ENCODE results near the gene KLK14.

Gene KLK14

GRCh38 chr19:51082611-51083010, at the start of gene KLK14:
KLK14 (minus strand) TSS chr19:51082887; CDS start chr19:51082614, 273 bp downstream.
- 0 out of 2 replicates have a peak, but pooled peaks have one; percentile 17 for TF ChIP-seq ZFHX2 (tag by site-specific recombination; conservative IDR thresholded peaks at IDR 0.05)
- TF ChIP-seq ZNF211 (tag by site-specific recombination; IDR thresholded peaks at IDR 0.05; ENCODE audit: low read depth), result no peak
- Histone ChIP-seq H3K27ac (ENCODE audit: extremely low read depth, low read depth, low read length) (no peak within 1 kb of the TSS), H3K36me3 (ENCODE audit: control insufficient read depth in 2 of 2, insufficient read depth in 1 of 2, low read length in 2 of 2) (no peaks in the 10 kb centered on the region), H3K4me3 (ENCODE audit: low read depth, low read length) (no peak within 1 kb of the TSS), H3K4me1 (ENCODE audit: control insufficient read depth, insufficient read depth, low read length) (no peaks in the 10 kb centered on the region), H3K9me3 (ENCODE audit: control insufficient read depth, insufficient read depth, low read depth, low read length) (no peaks in the 10 kb centered on the region)
- CTCF ChIA-PET, result no interaction called here
- POLR2A ChIA-PET, result no interaction called here

GRCh38 chr19:51131780-51132680, 49.3 kb upstream of the KLK14 start:
- CTCF ChIA-PET, result interaction anchor here (0.6 kb wide), 1 partner anchor 148 kb away, joined by 4 read pairs; no protein-coding TSS in a partner anchor
- H3K4me1 ChIP-seq (ENCODE audit: control insufficient read depth, insufficient read depth, low read length), result peaks cover 12% of the 10 kb centered on the region
- POLR2A ChIA-PET, result interaction anchor here (0.6 kb wide), 1 partner anchor 24 kb away, joined by 3 read pairs; the partner anchor contains the start of gene CTU1

GRCh38 chr19:51129716-51130115, 47.0 kb upstream of the KLK14 start:
- TF ChIP-seq ZFHX2 (tag by site-specific recombination; conservative IDR thresholded peaks at IDR 0.05) (peak; percentile 31; the same call in 1 of the 2 replicates), SALL2 (tag by site-specific recombination; IDR thresholded peaks at IDR 0.05; ENCODE audit: borderline replicate concordance) (no peak)
- ChIA-PET POLR2A (no interaction called here), CTCF (interaction anchor here (2.3 kb wide), 1 partner anchor 29 kb away, joined by 13 read pairs; no protein-coding TSS in a partner anchor)
- Histone ChIP-seq H3K4me1 (ENCODE audit: control insufficient read depth, insufficient read depth, low read length) (peaks cover 12% of the 10 kb centered on the region), H3K4me3 (ENCODE audit: low read depth, low read length) (no peak overlapping the region), H3K36me3 (ENCODE audit: control insufficient read depth in 2 of 2, insufficient read depth in 1 of 2, low read length in 2 of 2) (no peaks in the 10 kb centered on the region), H3K9me3 (ENCODE audit: control insufficient read depth, insufficient read depth, low read depth, low read length) (no peaks in the 10 kb centered on the region), H3K27ac (ENCODE audit: extremely low read depth, low read depth, low read length) (no peak overlapping the region)

More at GRCh38 chr19:51131780-51132680, 49.3 kb upstream of the KLK14 start:
- no peaks in the 10 kb centered on the region for H3K9me3 ChIP-seq (ENCODE audit: control insufficient read depth, insufficient read depth, low read depth, low read length)
- H3K36me3 ChIP-seq (ENCODE audit: control insufficient read depth in 2 of 2, insufficient read depth in 1 of 2, low read length in 2 of 2), result no peaks in the 10 kb centered on the region
- H3K27ac ChIP-seq (ENCODE audit: extremely low read depth, low read depth, low read length), result no peak overlapping the region; the same call in 1 of the 2 replicates
- TF ChIP-seq ZNF449 (tag by site-specific recombination; IDR thresholded peaks at IDR 0.05), result no peak
- no peak for TF ChIP-seq PATZ1 (tag by site-specific recombination; IDR thresholded peaks at IDR 0.05)
- no peak for TF ChIP-seq FEZF1 (tag by site-specific recombination; IDR thresholded peaks at IDR 0.05)
- H3K4me3 ChIP-seq (ENCODE audit: low read depth, low read length), result no peak overlapping the region

GRCh38 chr19:51128227-51128626, 45.5 kb upstream of the KLK14 start:
- H3K9me3 ChIP-seq (ENCODE audit: control insufficient read depth, insufficient read depth, low read depth, low read length), result no peaks in the 10 kb centered on the region
- no peaks in the 10 kb centered on the region for H3K36me3 ChIP-seq (ENCODE audit: control insufficient read depth in 2 of 2, insufficient read depth in 1 of 2, low read length in 2 of 2)
- ChIA-PET POLR2A (no interaction called here), CTCF (interaction anchor here (0.6 to 0.8 kb wide), 2 partner anchors 17 to 446 kb away, joined by 3 read pairs; no protein-coding TSS in a partner anchor)
- 0 out of 2 replicates have a peak overlapping the region, but pooled peaks have one; percentile 22 for H3K27ac ChIP-seq (ENCODE audit: extremely low read depth, low read depth, low read length)
- no peak overlapping the region for H3K4me3 ChIP-seq (ENCODE audit: low read depth, low read length)
- H3K4me1 ChIP-seq (ENCODE audit: control insufficient read depth, insufficient read depth, low read length), result peaks cover 12% of the 10 kb centered on the region
- TF ChIP-seq ZNF513 (tag by site-specific recombination; IDR thresholded peaks at IDR 0.05) (no peak), GLIS1 (tag by site-specific recombination; IDR thresholded peaks at IDR 0.05) (no peak), AEBP2 (tag by site-specific recombination; IDR thresholded peaks at IDR 0.05; ENCODE audit: borderline replicate concordance) (no peak), ZBTB21 (tag by site-specific recombination; IDR thresholded peaks at IDR 0.05) (no peak), ZBTB48 (tag by site-specific recombination; IDR thresholded peaks at IDR 0.05) (no peak), ZNF394 (tag by site-specific recombination; IDR thresholded peaks at IDR 0.05; ENCODE audit: borderline replicate concordance) (no peak), ZNF624 (tag by site-specific recombination; IDR thresholded peaks at IDR 0.05) (no peak), ZNF202 (tag by site-specific recombination; IDR thresholded peaks at IDR 0.05; ENCODE audit: borderline replicate concordance) (no peak), ZNF391 (tag by site-specific recombination; IDR thresholded peaks at IDR 0.05; ENCODE audit: borderline replicate concordance, low read depth) (no peak), ZNF10 (tag by site-specific recombination; IDR thresholded peaks at IDR 0.05) (no peak), ZSCAN30 (tag by site-specific recombination; IDR thresholded peaks at IDR 0.05) (no peak)

All from HEK293 (cell line).